Left renal cortex interstitium (tissue), 4 donors: ENCODE measurements around the gene RAB20. TPM values are rescaled to one million over a fixed set of nuclear protein-coding genes. Genes with fewer than 3 reads are reported as not detected.

Experiments
- DNase-seq, 4 donors: peaks; one replicate each; pipeline ENCODE4 v3.0.0-alpha.2; 2013; ENCODE audit warnings: low read depth in 4 of 4, low spot score in 2 of 4, missing footprints in 1 of 4
- polyA plus RNA-seq, 4 donors: library from polyadenylated mRNA; unstranded; fragments of 120-200 nt; gene quantifications; one replicate each; pipeline ENCODE4 v1.2.1, GENCODE V29; 2013; ENCODE audit not compliant: insufficient read length in 4 of 4

The RAB20 gene
- polyA plus RNA-seq, 4 donors, result 7.8 to 8.8 (median 8.5) TPM

DNA sequence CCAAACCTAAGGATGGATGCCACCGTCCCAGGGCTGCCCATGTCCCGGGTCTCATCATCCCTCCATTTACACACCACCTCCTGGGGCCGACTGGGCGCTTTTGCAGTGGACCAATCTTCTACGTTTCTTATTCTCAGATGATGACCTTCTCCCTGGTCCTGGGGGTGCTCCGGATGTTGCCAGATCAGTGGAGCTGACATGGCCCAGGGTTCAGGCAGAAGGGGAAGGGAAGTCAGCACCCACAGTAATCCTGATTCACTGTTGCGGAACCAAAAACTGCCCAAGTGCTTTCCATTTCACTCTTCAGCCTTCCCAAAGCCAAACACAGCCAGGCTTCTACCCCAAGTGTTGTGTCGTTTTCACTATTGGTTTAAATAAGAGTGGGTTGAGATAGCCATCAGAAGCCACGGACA lies 29.8 kb downstream of the RAB20 start:
- no peak for DNase-seq

DNA sequence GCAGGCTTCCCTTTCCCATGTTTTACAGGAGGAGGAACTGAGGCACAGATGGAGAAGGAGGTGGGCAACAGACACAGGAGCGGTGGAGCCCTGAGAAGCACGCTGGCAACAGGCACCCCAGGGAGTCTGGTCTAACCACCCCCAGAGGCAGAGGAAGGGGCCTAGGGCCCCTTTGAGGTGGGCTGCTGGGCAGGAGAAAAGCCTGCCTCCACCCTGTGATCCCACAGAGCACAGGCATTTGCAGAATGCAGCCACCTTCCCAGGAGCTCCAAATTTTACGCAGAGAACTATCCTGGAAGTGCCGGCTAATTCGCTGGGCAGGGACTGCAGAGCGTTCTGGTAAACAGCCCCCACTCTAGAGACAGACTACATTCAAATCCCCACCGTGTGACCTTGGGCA lies 30.4 kb downstream of the RAB20 start:
- no peak for DNase-seq

DNA sequence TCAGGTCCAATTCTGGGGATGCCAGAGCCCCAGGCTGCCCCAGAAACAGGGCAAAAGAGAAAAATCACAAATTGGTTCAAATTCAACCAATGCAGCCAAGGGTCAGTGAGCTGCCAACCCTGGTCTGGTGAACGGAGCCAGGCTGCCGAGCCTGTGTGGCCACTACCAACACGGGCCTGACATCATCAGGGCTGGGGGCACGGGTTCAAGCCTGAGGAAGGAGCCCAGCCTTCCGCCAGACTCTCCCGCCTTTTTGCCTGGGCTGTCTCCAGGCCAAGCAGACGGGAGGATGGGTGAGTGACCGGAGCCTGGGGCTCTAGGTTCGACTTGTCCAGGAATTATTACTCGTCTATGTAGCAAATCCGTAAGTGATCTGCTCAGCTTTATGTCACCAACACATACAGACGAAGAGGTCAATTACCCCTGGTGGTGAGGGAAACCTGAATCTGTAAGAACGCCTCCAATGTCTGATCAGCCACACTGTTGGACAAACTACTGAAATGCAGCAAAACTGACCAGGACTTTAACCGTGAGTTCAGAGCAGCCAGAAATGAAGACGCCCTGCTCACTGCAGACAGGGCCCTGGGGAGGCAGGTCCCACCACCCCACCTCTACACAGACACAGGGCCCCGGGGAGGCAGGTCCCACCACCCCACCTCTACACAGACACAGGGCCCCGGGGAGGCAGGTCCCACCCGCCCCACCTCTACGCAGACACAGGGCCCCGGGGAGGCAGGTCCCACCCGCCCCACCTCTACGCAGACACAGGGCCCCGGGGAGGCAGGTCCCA lies 31.8 kb downstream of the RAB20 start:
- DNase-seq, result no peak

DNA sequence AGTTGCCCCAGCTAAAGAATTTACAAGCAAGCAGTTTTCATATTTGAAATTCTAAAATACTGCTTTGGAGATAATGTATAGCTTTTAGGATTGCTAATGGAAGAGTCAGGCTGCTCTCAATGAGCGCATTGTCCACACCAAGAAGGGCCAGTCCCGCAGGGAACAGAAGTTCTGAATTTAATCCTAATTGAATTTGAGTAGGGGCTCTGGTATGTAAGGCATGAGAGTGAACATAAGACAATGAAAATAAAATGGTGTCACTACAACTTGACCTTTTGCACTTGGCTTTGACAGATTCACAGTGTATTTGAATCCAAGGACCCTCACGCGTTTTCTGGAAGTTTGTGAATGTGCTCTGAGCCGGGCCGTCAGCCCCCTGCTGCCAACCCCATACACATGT lies 32.6 kb downstream of the RAB20 start:
- no peak for DNase-seq

DNA sequence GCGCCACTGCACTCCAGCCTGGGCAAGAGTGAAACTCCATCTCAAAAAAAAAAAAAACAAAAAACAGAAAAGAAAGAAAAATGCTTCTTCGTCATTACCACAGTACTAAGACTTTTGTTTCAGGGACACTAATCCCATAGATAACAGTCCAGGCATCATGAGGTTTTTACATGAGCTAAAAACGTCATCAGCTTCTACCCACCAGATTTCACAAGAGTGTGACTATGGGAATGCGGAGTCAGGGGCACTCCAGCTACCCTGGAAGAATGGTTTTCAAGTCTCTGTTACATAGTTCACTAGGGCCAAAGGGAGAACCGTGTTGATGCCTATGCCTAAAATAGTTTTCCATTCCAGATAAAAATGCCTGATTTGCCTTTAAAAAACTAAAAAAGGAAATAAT lies 33.2 kb downstream of the RAB20 start:
- no peak for DNase-seq

DNA sequence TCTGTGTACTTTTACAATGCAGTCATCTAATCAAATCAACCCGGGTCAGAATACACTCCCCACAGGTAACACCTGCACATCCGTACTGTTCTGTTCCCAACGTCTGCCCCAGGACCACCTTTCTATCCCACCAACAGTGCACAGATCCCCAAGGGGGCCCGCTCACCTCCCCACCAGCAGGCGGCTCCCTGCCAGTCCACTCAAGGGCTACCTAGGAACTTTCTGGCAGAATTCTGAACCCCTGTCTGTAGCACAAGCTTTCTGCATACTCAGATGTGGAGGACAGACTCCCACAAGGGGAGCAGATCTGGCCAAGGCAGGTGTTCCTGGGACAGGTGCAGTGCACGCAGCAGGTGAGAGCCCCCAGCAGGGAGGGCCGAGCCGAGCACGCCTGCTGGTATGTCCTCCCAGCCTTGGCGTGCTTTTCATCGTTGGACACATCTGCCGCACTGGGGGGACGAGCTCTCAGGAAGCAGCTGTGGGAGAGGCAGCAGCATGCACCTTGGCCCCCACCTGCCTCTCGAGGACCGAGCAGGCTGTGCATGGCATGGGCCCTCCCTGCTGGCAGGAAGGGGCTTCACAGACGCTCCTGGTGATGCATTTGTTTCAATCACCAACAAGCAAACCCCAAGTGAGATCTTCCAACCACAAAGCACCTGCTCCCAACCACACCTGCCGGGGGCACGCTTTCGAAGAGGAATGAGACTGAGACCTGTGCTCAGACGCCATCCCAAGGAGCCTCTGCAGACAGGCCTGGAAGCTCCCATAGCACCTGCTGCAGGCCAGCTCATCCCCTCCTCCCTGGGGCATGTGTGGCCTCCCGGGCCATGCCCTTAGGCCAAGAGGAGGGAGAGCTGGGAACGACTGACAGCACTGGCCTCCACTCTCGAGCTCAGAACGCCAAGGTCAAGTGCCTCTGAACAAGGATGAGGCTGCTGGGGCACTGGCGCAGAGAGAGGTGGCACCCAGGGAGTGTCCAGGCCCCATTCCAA lies 35.9 kb downstream of the RAB20 start:
- DNase-seq, result no peak

DNA sequence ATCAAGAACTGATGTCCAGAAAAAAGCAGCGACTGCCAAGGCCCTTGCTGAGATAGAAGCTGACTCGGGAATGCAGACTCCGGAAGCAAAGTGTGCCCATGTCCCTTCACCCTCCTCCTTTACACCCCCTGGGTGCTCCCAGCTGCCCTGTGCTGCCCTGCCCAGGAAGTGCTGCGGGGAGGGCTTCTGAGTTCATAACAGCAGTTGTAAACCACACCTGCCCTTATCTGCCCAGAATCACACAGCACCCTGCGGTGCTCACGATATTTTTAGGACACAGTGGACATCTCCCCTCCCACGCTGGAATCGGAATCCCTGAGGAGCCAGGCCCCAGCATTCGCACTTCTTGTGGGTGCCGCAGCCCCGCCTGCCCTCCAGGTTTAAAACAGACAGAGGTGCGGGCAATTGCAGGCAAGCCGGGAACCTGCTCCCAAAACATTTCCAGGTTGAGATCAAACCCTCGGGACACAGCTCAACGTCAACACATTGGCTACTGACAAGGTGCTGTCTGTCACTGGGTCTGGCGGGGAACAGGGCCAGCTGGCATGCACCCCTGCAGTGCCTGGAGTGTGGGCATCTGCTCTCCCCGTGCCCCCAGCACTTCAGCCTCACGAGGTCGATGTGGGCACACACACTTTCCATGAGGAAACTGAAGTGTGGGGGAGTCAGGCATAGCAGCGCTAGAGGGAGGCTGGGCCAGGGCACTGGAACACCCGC lies 36.8 kb downstream of the RAB20 start:
- no peak for DNase-seq

DNA sequence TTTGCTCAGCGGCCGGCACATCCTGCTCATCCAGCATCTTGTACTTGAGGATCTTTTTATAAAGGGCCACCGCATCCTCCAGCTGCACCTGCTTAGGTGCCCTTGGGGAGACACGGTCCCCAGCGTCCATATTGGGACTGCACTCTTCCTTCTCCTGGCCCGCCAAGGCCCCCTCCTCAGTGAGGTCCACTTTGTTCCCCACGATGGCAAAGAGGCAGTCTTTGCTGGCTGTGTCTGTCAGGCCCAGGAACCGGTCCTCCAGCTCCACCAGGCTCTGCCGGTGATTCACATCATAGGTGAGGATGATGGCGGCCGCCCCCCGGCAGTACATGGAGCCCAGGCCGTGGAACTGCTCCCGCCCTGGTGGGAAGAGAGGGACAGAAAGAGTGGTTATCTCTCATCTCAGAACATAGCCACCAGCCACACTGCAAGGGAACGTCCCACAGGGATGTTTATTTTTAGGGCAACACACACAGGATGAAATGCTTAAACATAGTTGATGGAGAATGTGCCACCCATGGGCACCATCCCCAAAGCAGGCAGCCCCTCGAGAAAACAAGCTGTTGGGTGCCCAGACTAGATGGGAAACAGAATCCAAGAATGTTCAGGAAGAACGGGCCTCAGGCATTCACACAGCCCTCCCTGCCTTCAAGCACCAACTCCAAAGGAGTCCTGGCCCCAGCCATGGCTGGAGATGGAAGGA lies 37.5 kb downstream of the RAB20 start:
- DNase-seq, result no peak

DNA sequence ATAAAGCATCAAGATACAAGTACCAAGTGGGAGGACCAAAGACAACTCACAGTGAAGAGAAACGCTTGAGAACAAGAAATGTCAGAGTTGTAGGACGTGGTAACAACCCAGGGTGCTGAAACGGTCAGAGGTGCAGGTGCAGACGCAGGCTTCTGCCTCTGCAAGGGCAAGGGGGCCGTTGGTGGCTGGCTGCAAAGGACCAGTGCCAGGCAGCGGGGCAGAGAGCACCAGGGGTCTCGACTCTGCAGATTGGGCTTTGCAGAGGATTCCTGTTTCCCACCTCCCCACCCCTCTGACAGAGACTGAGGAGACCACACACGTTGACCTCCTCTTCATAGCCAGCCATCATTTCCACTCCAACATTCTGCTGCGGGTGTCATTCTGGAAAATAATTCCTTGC lies 38.3 kb downstream of the RAB20 start:
- DNase-seq, result no peak

DNA sequence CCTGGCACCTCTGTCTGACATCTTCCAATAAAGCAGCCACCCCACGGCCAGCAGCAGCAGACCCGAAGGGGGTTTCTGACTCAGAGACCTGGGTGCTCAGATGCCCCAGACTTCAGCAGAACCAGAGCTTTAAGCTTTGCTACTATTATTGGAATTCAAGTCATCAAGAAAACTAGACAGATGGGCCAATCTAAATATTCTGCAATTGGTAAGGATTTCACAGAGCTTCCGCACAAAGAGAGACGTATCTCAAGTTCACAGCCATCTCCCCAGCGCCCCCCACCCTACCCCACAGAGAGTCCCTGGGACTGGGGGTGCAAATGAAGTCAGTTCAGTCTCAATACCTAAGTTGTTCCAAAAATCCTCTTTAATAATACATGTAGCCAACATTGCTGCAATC lies 38.8 kb downstream of the RAB20 start:
- DNase-seq, result no peak

DNA sequence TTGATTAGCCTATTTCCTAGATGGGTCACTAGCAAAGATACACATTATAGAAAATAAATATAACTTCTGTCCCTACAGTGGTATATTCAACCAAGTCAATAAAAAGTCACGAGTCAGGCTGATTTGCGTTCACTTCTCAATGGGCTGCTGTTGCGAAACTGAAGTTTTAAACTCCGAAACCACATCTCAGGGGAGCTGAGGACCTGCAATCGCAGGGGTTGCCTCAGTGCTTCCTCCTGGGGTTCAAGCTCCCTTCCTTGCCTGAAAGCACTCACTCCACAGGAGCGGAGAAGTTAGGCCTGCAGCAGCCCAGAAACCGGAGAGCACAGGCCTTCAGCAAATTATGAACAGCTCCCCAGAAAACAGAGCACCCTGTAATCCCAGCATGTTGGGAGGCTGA lies 39.6 kb downstream of the RAB20 start:
- DNase-seq, result no peak

DNA sequence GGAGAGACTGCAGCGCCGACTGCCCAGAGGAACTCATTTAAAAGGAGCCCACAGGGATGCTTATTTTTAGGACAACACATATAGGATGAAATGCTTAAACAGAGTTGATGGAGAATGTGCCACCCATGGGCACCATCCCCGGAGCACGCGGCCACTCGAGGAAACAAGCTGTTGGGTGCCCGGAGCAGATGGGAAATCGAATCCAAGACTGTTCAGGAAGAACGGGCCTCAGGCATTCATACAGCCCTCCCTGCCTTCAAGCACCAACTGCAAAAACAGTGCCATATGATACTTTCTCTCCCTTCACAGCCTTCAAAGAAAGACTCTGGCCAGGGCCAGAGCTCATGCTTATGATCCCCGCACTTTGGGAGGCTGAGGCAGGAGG lies 40.2 kb downstream of the RAB20 start:
- DNase-seq, result no peak

DNA sequence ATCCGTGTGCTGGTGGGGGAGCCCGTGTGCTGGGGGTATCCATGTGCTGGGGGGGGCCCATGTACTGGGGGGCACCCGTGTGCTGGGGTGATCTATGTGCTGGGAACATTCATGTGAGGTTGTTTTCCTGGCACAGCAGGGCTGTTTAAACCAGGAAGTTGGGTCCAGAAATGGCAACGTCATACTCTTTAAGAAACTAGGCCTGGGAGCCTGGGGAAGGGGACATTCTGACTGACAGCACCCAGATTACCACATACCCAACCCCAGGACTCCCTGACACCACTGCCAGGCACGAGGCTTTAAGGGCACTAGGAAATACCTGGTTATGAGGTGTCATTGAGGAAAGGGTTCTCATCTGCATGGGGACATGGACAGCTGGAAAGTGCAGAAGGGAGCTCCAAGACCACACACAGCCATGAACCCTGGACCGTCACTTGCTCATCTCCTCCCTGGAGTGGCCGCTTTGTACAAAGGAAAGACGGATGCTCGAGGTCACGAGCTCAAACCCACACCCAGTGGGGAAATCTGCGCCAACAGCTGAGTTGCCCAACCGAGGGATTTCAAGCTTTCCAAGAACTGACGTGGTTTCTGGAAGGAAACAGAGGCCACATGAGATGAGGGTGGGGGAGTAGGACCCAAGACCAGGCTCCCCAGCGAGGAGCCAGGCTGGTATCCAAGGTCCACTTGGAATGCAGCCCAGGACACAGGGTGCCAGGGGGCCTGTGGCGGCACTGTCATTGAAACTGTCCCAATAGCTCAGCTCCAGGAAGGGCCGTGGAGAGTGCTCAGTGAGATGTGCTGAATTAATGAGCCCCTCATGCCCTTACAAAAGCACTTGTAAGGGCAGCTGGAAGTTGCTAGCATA lies 40.9 kb downstream of the RAB20 start:
- DNase-seq, result no peak

DNA sequence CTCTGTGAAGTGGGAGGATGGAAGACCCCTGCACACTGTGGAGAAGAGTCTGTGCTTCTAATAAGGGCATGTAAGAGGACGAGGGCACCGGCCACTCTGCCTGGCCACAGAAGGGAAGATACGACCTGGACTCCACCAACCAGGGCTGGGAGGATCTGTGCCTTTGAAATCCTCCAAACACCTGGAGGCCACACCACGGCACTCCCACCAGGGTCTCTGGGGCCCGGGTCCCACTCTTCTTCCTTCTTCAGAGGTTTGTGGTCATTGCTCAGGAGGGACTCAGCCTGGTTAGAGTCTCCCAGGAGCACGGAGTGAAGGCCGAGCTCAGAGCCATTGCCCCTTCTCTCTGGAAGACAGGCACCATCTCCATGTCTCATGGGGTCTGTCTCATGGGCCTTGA lies 42.0 kb downstream of the RAB20 start:
- no peak for DNase-seq

DNA sequence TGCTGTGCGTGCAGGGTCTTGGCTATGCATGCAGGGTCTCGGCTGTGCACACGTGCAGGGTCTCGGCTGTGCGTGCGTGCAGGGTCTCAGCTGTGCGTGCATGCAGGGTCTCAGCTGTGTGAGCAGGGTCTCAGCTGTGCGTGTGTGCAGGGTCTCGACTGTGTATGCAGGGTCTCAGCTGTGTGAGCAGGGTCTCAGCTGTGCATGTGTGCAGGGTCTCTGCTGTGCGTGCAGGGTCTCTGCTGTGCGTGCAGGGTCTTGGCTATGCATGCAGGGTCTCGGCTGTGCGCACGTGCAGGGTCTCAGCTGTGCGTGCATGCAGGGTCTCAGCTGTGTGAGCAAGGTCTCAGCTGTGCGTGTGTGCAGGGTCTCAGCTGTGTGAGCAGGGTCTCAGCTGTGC lies 42.5 kb downstream of the RAB20 start:
- DNase-seq, result no peak

DNA sequence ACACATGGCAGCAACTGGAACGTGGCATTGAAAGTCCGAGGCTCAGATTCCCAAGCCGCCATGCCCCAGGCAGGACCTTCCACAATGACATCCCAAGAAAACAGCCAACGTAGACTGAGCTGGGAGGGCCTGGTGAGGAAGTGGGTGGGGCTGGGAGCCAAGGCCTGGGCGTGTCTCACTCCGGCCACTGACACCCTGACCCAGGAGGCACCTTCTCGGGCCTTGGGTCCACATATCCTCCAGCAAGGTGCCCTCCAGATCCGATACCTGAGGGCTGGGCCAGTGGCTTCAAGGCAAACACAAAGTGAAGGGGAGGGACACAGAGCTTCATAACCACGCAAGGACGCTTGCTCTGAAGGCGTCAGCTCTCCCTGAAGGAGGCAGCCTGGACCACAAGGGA lies 43.0 kb downstream of the RAB20 start:
- no peak for DNase-seq

DNA sequence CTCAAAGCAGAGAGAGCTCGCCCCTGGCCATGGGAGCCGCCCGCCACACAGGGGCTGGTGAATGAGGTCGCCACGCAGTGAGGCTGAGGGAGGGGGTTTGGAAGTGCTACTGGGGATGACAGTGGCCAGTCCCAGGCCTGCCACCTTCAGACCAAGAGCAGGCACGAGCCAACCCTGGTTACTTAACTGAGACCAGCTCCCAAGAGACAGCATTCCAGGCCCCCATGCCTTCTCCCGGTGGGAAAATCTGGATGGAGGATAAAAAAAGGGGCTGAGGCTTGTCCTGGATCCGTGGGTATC lies 43.3 kb downstream of the RAB20 start:
- no peak for DNase-seq

DNA sequence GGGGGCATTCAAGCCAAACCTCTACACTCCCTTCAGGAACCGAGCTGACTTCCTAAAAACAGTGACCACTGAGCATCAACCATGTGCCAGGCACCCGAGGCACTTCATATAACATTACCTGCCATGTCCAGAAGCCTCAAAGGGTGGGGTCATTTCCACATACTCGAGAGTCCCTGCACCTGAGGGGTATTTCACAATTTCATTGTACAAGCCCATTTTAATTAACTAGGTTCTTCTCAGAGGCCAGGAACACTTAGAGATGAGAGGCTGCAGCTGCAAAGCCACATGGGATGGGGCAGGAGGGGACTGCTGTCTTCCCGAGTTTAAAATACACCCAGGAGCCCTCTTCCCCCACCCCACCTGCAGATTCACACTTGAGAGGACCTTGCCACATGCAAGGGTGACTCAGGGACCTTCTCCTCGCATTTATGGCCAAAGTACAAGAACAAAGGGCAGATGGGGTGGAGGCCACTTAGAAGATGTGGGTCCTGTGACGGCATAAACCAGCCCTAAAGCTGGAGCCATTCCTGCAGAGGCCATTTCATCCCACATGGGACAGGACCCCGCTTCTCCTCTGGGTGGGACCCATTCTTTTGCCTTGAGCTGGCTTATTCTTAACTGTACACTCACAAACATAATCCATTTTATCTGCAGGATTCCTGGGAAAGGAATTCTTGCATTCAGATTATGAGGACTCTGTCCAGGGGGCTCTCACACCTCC lies 43.9 kb downstream of the RAB20 start:
- DNase-seq, result no peak

DNA sequence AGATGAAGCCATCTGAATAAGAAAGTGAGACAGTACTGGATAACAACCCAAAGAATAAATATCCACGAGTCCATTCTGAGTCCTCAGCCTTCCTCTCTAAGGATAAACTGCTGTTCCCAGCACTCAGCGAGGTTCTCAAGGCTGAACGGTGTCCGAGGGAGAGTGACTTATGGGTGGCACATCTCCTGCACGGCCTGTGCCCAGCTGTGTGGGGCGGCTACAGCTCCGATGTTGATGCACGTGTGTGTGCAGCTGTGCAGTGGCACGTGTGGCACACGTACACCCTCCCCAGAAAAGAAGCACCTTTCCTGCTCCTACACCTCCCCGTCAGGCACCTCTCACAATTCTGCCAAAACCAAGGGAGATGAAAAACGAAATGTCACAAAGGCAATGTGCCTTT lies 45.0 kb downstream of the RAB20 start:
- no peak for DNase-seq
